Naive thymus-derived CD4-positive, alpha-beta T cell (primary cell): Measurements from ENCODE around the gene ASS1. TPM values are rescaled to one million over a fixed set of nuclear protein-coding genes. Genes with fewer than 3 reads are reported as not detected.

Experiments
- ATAC-seq: fragments of 150-1000 bp; cut with Tn5 transposase; 2 replicates; pipeline ENCODE4 v1.10.0; 2021; ENCODE audit warnings: mild to moderate bottlenecking, moderate library complexity
- CTCF ChIA-PET: fragments of 350-600 bp; sonication (Branson Sonifier 250); formaldehyde crosslinking; loops from one replicate; lab custom pipeline; 2021; ENCODE audit warnings: antibody characterized with exemption; lab: Charles Lee
- POLR2A ChIA-PET: fragments of 350-600 bp; sonication (Branson Sonifier 250); formaldehyde crosslinking; loops from one replicate; lab custom pipeline; 2021; ENCODE audit warnings: antibody characterized with exemption, inconsistent platforms; lab: Charles Lee
- DNase-seq, 9 donors: peaks; one replicate each; pipeline versions ENCODE4 v3.0.0 to v3.0.0-alpha.2; 2020 to 2022; ENCODE audit warnings: mixed read lengths in 1 of 9
- H3K27ac ChIP-seq: one replicate; pipeline ENCODE4 v1.7.0; 2013; ENCODE audit warnings: mild to moderate bottlenecking, low read depth, low read length, moderate library complexity
- H3K27me3 ChIP-seq, 2 donors: one replicate each; pipeline ENCODE4 v1.7.0; 2013; ENCODE audit warnings: low read length in 2 of 2, mild to moderate bottlenecking in 2 of 2, moderate library complexity in 2 of 2; ENCODE audit not compliant: control insufficient read depth in 2 of 2, insufficient read depth in 2 of 2
- H3K36me3 ChIP-seq, 3 experiments: 1 replicate in 2 of 3; 2 replicates in 1 of 3; pipeline ENCODE4 v1.7.0; 2013; ENCODE audit warnings: low read length in 3 of 3, mild to moderate bottlenecking in 3 of 3, moderate library complexity in 1 of 3; ENCODE audit not compliant: insufficient read depth in 3 of 3, control insufficient read depth in 2 of 3
- H3K4me1 ChIP-seq, 2 donors: one replicate each; pipeline ENCODE4 v1.7.0; 2013; ENCODE audit warnings: low read length in 2 of 2, mild to moderate bottlenecking in 2 of 2, moderate library complexity in 1 of 2; ENCODE audit not compliant: control insufficient read depth in 2 of 2, insufficient read depth in 2 of 2
- H3K4me3 ChIP-seq: 2 replicates; pipeline ENCODE4 v1.7.0; 2013; ENCODE audit warnings: mild to moderate bottlenecking, low read length
- H3K9me3 ChIP-seq, 3 experiments: 1 replicate in 2 of 3; 2 replicates in 1 of 3; pipeline ENCODE4 v1.7.0; 2013; ENCODE audit warnings: low read length in 3 of 3; ENCODE audit not compliant: control insufficient read depth in 2 of 3
- H3K27ac Mint-ChIP-seq, 9 donors: one replicate each; pipeline ENCODE4 v1.8.0; 2020 to 2022; ENCODE audit warnings: mixed read lengths in 9 of 9, mild to moderate bottlenecking in 8 of 9, moderate library complexity in 5 of 9, inconsistent platforms in 2 of 9
- H3K27me3 Mint-ChIP-seq, 5 donors: one replicate each; pipeline ENCODE4 v1.8.0; 2021 to 2022; ENCODE audit warnings: mixed read lengths in 5 of 5, mild to moderate bottlenecking in 1 of 5
- H3K36me3 Mint-ChIP-seq, 5 donors: one replicate each; pipeline ENCODE4 v1.8.0; 2020 to 2022; ENCODE audit warnings: mixed read lengths in 5 of 5, mild to moderate bottlenecking in 3 of 5, inconsistent platforms in 1 of 5
- H3K4me1 Mint-ChIP-seq, 7 donors: one replicate each; pipeline ENCODE4 v1.8.0; 2020 to 2022; ENCODE audit warnings: mixed read lengths in 7 of 7, mild to moderate bottlenecking in 3 of 7, inconsistent platforms in 1 of 7
- H3K4me3 Mint-ChIP-seq, 10 donors: one replicate each; pipeline ENCODE4 v1.8.0; 2020 to 2022; ENCODE audit warnings: mild to moderate bottlenecking in 10 of 10, mixed read lengths in 10 of 10, moderate library complexity in 6 of 10, inconsistent platforms in 2 of 10
- H3K9me3 Mint-ChIP-seq, 11 donors: one replicate each; pipeline ENCODE4 v1.8.0; 2020 to 2022; ENCODE audit warnings: mixed read lengths in 11 of 11, mild to moderate bottlenecking in 4 of 11, inconsistent platforms in 1 of 11, moderate library complexity in 1 of 11
- intact Hi-C, 2 donors: fragments of 100-400 bp; cut with micrococcal nuclease; formaldehyde crosslinking; loops; one replicate each; pipeline ENCODE4 v1.15.1; 2023
- polyA plus RNA-seq, 2 donors: library from polyadenylated mRNA; unstranded; fragments of 300-500 nt; fragmentation: Illumina TruSeq; gene quantifications; one replicate each; pipeline ENCODE4 v1.2.3, GENCODE V29; 2021
- total RNA-seq, 6 experiments: library from RNA in 5 of 6; stranded (reverse) in 5 of 6; gene quantifications; 1 replicate in 5 of 6; 2 replicates in 1 of 6; pipeline ENCODE4 v1.2.3 and lab custom pipeline; 2021 to 2026

Gene ASS1
- total and polyA plus RNA-seq, 7 experiments from 2014 or later = 0.50 to 5.8 TPM; not detected in 5

GRCh38 chr9:130476151-130476730 lies 31.5 kb downstream of the ASS1 start:
- H3K27me3 Mint-ChIP-seq = peaks cover 6 to 22% (median 14%) of the 10 kb centered on the region in 5 donors
- no peak overlapping the region for H3K27ac Mint-ChIP-seq
- no peak for ATAC-seq
- ChIA-PET POLR2A (no interaction called here), CTCF (no interaction called here)
- no peak overlapping the region for H3K4me3 ChIP-seq
- no peak overlapping the region for H3K27ac ChIP-seq
- H3K4me1 Mint-ChIP-seq = peaks cover 0 to 3% (median 0%) of the 10 kb centered on the region in 7 donors
- H3K9me3 ChIP-seq = no peaks in the 10 kb centered on the region
- H3K4me1 ChIP-seq = no peaks in the 10 kb centered on the region
- no peak overlapping the region for H3K4me3 Mint-ChIP-seq
- intact Hi-C loops = no loop called here
- no peaks in the 10 kb centered on the region for H3K36me3 Mint-ChIP-seq
- no peak for DNase-seq
- H3K36me3 ChIP-seq = no peaks in the 10 kb centered on the region
- H3K9me3 Mint-ChIP-seq = no peaks in the 10 kb centered on the region
- H3K27me3 ChIP-seq = peaks cover 0 to 7% of the 10 kb centered on the region in 2 donors

DNA sequence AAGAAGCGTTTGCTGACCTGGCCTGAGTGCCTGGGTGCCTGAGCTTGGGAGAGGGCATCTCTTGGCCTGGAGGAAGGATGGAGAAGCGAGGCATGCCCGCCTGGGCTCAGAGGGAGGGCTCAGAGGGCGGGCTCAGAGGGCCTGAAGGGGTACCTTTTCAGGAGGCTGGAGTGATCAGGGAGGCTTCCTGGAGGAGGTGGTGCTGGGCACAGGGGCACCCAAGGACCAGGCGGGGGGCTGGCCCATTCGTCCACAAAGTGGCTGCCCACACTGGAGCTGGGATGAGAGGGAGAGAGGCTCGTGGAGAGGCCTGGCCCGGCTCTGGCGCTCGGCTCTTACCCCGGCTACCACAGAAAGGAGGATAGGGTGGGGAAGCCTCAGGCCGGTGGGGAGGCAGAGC lies 32.8 kb downstream of the ASS1 start:
- peaks cover 0 to 7% of the 10 kb centered on the region in 2 donors for H3K27me3 ChIP-seq
- no peak overlapping the region for H3K27ac Mint-ChIP-seq
- CTCF ChIA-PET = no interaction called here

DNA sequence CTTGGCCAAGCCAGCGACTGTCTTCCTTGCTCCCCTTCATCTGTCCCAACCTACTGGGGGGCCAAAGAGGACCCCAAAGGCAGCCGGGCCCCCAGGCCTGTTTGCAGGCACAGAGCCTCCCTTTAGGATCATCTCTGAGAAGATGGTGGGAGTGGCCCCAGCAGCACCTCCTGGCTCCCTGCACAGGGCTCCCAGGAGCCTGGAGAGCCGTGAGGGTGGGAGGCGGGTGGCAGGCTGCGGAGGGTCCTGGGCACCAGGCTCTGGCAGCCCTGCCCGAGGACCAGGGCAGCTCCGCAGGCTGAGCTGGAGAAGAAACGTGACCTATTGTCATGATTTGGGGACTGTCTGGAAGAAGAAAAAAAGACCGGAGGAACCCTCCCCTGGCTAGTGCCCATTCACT lies 33.4 kb downstream of the ASS1 start:
- H3K27ac ChIP-seq = no peak overlapping the region
- no peak for DNase-seq
- H3K9me3 ChIP-seq = no peaks in the 10 kb centered on the region
- H3K4me3 ChIP-seq = no peak overlapping the region
- Mint-ChIP-seq H3K27me3 (peaks cover 7 to 17% (median 9%) of the 10 kb centered on the region in 5 donors), H3K27ac (no peak overlapping the region), H3K4me3 (no peak overlapping the region), H3K36me3 (no peaks in the 10 kb centered on the region), H3K9me3 (no peaks in the 10 kb centered on the region), H3K4me1 (peaks cover 0 to 3% (median 0%) of the 10 kb centered on the region in 7 donors)
- no peak for ATAC-seq
- peaks cover 0 to 6% of the 10 kb centered on the region in 2 donors for H3K27me3 ChIP-seq
- no peaks in the 10 kb centered on the region for H3K36me3 ChIP-seq
- no peaks in the 10 kb centered on the region for H3K4me1 ChIP-seq
- POLR2A ChIA-PET = no interaction called here
- CTCF ChIA-PET = no interaction called here
- intact Hi-C loops = no loop called here

More for the DNA sequence above, 32.8 kb downstream of the ASS1 start:
- H3K27ac ChIP-seq = no peak overlapping the region
- POLR2A ChIA-PET = no interaction called here
- no peaks in the 10 kb centered on the region for H3K9me3 ChIP-seq
- no peak overlapping the region for H3K4me3 ChIP-seq
- H3K36me3 ChIP-seq = no peaks in the 10 kb centered on the region
- H3K4me1 ChIP-seq = no peaks in the 10 kb centered on the region
- H3K27me3 Mint-ChIP-seq = peaks cover 3 to 16% (median 8%) of the 10 kb centered on the region in 5 donors
- no peak for ATAC-seq
- DNase-seq = no peak
- no peaks in the 10 kb centered on the region for H3K9me3 Mint-ChIP-seq
- intact Hi-C loops = no loop called here
- no peaks in the 10 kb centered on the region for H3K36me3 Mint-ChIP-seq
- H3K4me3 Mint-ChIP-seq = no peak overlapping the region
- peaks cover 0 to 3% (median 0%) of the 10 kb centered on the region in 7 donors for H3K4me1 Mint-ChIP-seq

- Mint-ChIP-seq H3K9me3 (no peaks in the 10 kb centered on the region), H3K27ac (no peak overlapping the region), H3K4me1 (peaks cover 0 to 3% (median 0%) of the 10 kb centered on the region in 7 donors), H3K27me3 (peaks cover 9 to 24% (median 16%) of the 10 kb centered on the region in 5 donors), H3K4me3 (no peak overlapping the region), H3K36me3 (no peaks in the 10 kb centered on the region)
- Histone ChIP-seq H3K4me1 (no peaks in the 10 kb centered on the region), H3K27ac (no peak overlapping the region), H3K27me3 (no peaks in the 10 kb centered on the region), H3K9me3 (no peaks in the 10 kb centered on the region), H3K36me3 (no peaks in the 10 kb centered on the region), H3K4me3 (no peak overlapping the region)
- ATAC-seq (no peak), DNase-seq (no peak)
- intact Hi-C loops = no loop called here
- CTCF ChIA-PET = no interaction called here
- POLR2A ChIA-PET = no interaction called here
Observed at GRCh38 chr9:130478736-130479575, 34.2 kb downstream of the ASS1 start.

DNA sequence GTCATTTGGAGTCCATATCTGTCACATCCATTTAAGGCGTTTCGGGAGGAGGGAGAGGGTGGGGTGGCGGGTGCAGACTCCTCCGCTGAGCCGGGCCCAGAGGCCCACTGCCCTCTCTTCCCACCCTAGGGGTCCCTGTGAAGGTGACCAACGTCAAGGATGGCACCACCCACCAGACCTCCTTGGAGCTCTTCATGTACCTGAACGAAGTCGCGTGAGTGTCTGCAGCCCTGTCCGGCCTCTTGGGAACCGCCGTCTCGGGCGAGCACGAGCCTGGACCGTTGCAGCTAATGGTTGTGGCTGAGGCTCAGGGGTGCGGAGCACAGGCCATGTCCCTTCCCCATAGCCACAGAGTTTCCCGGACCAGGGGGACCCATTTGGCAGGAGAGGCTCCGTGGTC lies 34.8 kb downstream of the ASS1 start:
- Mint-ChIP-seq H3K4me1 (peaks cover 0 to 2% (median 0%) of the 10 kb centered on the region in 7 donors), H3K9me3 (no peaks in the 10 kb centered on the region), H3K27me3 (peaks cover 14 to 26% (median 21%) of the 10 kb centered on the region in 5 donors), H3K36me3 (no peaks in the 10 kb centered on the region), H3K4me3 (no peak overlapping the region), H3K27ac (no peak overlapping the region)
- Histone ChIP-seq H3K9me3 (no peaks in the 10 kb centered on the region), H3K4me3 (no peak overlapping the region), H3K4me1 (no peaks in the 10 kb centered on the region), H3K27ac (no peak overlapping the region), H3K27me3 (no peaks in the 10 kb centered on the region), H3K36me3 (no peaks in the 10 kb centered on the region)
- ChIA-PET POLR2A (no interaction called here), CTCF (no interaction called here)
- ATAC-seq (no peak), DNase-seq (no peak)
- intact Hi-C loops = no loop called here

- Mint-ChIP-seq H3K9me3 (no peaks in the 10 kb centered on the region), H3K4me1 (peaks cover 0 to 2% (median 0%) of the 10 kb centered on the region in 7 donors), H3K36me3 (no peaks in the 10 kb centered on the region), H3K4me3 (no peak overlapping the region), H3K27me3 (peaks cover 14 to 28% (median 21%) of the 10 kb centered on the region in 5 donors), H3K27ac (no peak overlapping the region)
- Histone ChIP-seq H3K36me3 (no peaks in the 10 kb centered on the region), H3K4me3 (no peak overlapping the region), H3K4me1 (no peaks in the 10 kb centered on the region), H3K9me3 (no peaks in the 10 kb centered on the region), H3K27me3 (no peaks in the 10 kb centered on the region), H3K27ac (no peak overlapping the region)
- intact Hi-C loops = no loop called here
- ATAC-seq (no peak), DNase-seq (no peak)
- POLR2A ChIA-PET = no interaction called here
- CTCF ChIA-PET = no interaction called here
Observed at GRCh38 chr9:130480673-130481072, 35.9 kb downstream of the ASS1 start.
